ENCODE data around the gene TGM1. TPM values are rescaled to one million over a fixed set of nuclear protein-coding genes. Genes with fewer than 3 reads are reported as not detected.
A peak's percentile ranks its signal among the peaks of the same experiment; 100 is the strongest.

The TGM1 gene
- total and polyA plus RNA-seq, 2 donors (not counting 1 experiment from before 2014, with no cell fraction given), result 2.7 to 11.9 TPM

DNA sequence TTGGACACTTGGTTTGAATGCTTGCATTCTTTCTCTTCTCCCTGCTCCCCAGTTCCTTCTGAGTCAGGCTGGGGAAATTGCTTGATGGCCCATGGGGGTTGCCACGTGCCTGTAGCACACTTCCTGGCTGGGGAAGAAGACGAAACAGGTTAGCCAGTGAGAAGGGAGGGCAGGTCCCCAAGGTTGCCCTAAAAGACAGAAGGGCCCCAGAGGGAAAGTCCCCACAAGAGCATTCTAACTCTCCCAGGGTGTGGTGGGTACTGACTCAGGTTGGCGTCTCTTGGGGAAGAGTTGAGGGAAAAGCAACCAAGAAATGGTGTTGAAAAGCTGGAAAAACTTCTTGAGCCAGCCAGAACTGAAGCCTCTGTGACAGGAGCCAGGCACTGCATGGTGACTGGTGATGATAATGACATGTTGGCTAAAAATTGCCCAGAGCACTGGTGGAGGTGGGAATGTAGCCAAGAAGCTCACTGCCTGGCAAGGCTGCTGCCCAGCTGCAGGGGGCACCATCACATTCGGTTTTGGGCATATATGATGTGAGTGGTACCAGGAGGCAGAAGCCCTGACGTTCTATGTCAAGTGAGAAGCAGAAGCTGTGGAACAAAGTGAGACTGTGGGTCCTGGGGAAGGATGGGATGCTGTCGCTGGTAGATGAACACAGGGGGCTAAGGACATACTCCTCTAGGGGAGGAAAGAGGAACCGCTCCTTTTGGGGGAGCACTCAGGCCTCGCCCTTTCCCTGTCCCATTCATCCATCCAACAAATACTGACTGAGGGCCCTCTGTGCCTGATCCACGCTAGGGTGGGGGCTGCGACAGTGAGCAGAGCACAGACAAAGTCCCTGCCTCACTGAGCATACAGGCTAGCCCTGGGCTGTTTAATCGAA lies 16.6 kb upstream of the TGM1 start:
- POLR2A ChIA-PET, result interaction anchor here (0.5 to 2.0 kb wide), 2 partner anchors 9 to 117 kb away, joined by 4 to 8 read pairs; partner anchors contain the start of gene RABGGTA
- peak overlapping the region; percentile 7 for H3K9ac ChIP-seq (ENCODE audit: low read length)

More for the DNA sequence above, 16.6 kb upstream of the TGM1 start:
- Histone ChIP-seq H3K79me2 (ENCODE audit: control insufficient read depth, insufficient read depth, low read length) (peaks cover 44% of the 10 kb centered on the region), H2AFZ (ENCODE audit: insufficient read depth, low read depth, low read length, poor library complexity, severe bottlenecking) (peak overlapping the region; percentile 44), H3K36me3 (replicated peaks in 1 of 2; ENCODE audit: control extremely low read depth in 1 of 2, control insufficient read depth in 1 of 2, extremely low read depth in 1 of 2, insufficient read depth in 2 of 2, low read length in 1 of 2) (no peaks in the 10 kb centered on the region), H3K9me3 (ENCODE audit: control extremely low read depth in 1 of 3, control insufficient read depth in 2 of 3, insufficient read depth in 1 of 3, low read length in 2 of 3) (peaks cover 0 to 10% (median 0%) of the 10 kb centered on the region in 3 donors), H3K27me3 (replicated peaks in 1 of 4; ENCODE audit: control extremely low read depth in 1 of 4, control insufficient read depth in 3 of 4, insufficient read depth in 4 of 4, low read length in 3 of 4) (no peaks in the 10 kb centered on the region), H3K4me3 (ENCODE audit: control extremely low read depth in 1 of 5, extremely low read depth in 1 of 5, insufficient read depth in 1 of 5, low read depth in 2 of 5, low read length in 4 of 5) (peak overlapping the region in 1 of 5 experiments; percentile 10), H3K4me2 (replicated peaks; ENCODE audit: low read depth, low read length, poor library complexity, severe bottlenecking) (peak overlapping the region; percentile 50), H3K4me1 (ENCODE audit: control insufficient read depth in 2 of 2, insufficient read depth in 2 of 2, low read length in 2 of 2) (peaks cover 38 to 60% of the 10 kb centered on the region in 2 donors), H3K27ac (ENCODE audit: low read length in 2 of 2) (peak overlapping the region; percentile 65 to 80), H4K20me1 (ENCODE audit: control insufficient read depth, insufficient read depth, low read length, poor library complexity, severe bottlenecking) (no peaks in the 10 kb centered on the region)
- 49% methylated on average over 7 of the region's 11 CpGs for WGBS (ENCODE audit: insufficient coverage)
- Mint-ChIP-seq H3K27me3 (no peaks in the 10 kb centered on the region), H3K9me3 (ENCODE audit: insufficient read depth) (no peaks in the 10 kb centered on the region), H3K27ac (peak overlapping the region; percentile 93), H3K4me3 (peak overlapping the region; percentile 75), H3K4me1 (peaks cover 66% of the 10 kb centered on the region)
- DNase-seq, result peak; percentile 87
- intact Hi-C loops (cut with micrococcal nuclease), result loop anchor here (1.0 to 10.0 kb wide), 4 partner anchors 8 to 135 kb away; partner anchors contain the start of genes EMC9, PSME2, RABGGTA and RNF31
- peak; percentile 90 for ATAC-seq (ENCODE audit: low read depth)
- CTCF ChIA-PET, result interaction anchor here (0.7 to 7.1 kb wide), 14 partner anchors 9 to 153 kb away, joined by 3 to 93 read pairs (median 8); partner anchors contain the start of genes CIDEB, DHRS1, MDP1 and NOP9
- TF ChIP-seq, protein P1, sequence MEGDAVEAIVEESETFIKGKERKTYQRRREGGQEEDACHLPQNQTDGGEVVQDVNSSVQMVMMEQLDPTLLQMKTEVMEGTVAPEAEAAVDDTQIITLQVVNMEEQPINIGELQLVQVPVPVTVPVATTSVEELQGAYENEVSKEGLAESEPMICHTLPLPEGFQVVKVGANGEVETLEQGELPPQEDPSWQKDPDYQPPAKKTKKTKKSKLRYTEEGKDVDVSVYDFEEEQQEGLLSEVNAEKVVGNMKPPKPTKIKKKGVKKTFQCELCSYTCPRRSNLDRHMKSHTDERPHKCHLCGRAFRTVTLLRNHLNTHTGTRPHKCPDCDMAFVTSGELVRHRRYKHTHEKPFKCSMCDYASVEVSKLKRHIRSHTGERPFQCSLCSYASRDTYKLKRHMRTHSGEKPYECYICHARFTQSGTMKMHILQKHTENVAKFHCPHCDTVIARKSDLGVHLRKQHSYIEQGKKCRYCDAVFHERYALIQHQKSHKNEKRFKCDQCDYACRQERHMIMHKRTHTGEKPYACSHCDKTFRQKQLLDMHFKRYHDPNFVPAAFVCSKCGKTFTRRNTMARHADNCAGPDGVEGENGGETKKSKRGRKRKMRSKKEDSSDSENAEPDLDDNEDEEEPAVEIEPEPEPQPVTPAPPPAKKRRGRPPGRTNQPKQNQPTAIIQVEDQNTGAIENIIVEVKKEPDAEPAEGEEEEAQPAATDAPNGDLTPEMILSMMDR (IDR thresholded peaks at IDR 0.05), result peak; percentile 53
- TF ChIP-seq EZH2 (IDR thresholded peaks at IDR 0.05; ENCODE audit: borderline replicate concordance, insufficient read depth, low read depth, low read length, poor library complexity, severe bottlenecking), result no peak

Measured in B cell (primary cell).